Endothelial cell of umbilical vein (primary cell): ENCODE measurements around the gene RPL23. TPM values are rescaled to one million over a fixed set of nuclear protein-coding genes. Genes with fewer than 3 reads are reported as not detected.

Source experiments
- BruUV-seq: library from RNA; stranded (reverse); fragments of 400-500 nt; replicated peaks from 2 replicates; lab custom pipeline; 2021; lab: Mats Ljungman, UMichigan
- CTCF ChIA-PET: fragments of 300-600, 350-600 bp; sonication (Branson Sonifier 250); formaldehyde crosslinking; loops from one replicate; lab custom pipeline; 2021; ENCODE audit warnings: antibody characterized with exemption, inconsistent platforms; lab: Charles Lee
- POLR2A ChIA-PET: fragments of 300-600, 350-600 bp; sonication (Branson Sonifier 250); formaldehyde crosslinking; loops from one replicate; lab custom pipeline; 2021; ENCODE audit warnings: antibody characterized with exemption, inconsistent platforms; lab: Charles Lee
- DNase-seq: peaks from one replicate; pipeline ENCODE4 v3.0.0-alpha.2; 2011; ENCODE audit warnings: low read depth, low spot score
- FAIRE-seq: peaks from 2 replicates; lab custom pipeline; 2011; peaks lifted over from hg19 to GRCh38; lab: Jason Lieb, UNC
- H2AFZ ChIP-seq: 2 replicates; pipeline ENCODE4 v1.6.0; 2012; ENCODE audit warnings: low read depth, low read length, control low read depth, inconsistent platforms
- H3K27ac ChIP-seq: 2 replicates; pipeline ENCODE4 v1.5.1; 2011; ENCODE audit warnings: low read depth, mild to moderate bottlenecking, control low read depth, low read length, moderate library complexity; ENCODE audit not compliant: insufficient read depth
- H3K27me3 ChIP-seq, 2 experiments: 2 replicates each; pipeline versions ENCODE4 v1.6.0 to v1.6.1; 2011; ENCODE audit warnings: low read length in 2 of 2, mixed read lengths in 1 of 2; ENCODE audit not compliant: control insufficient read depth in 2 of 2, insufficient read depth in 2 of 2
- H3K36me3 ChIP-seq, 2 experiments: 2 replicates in 1 of 2; 3 replicates in 1 of 2; pipeline ENCODE4 v1.5.1; 2011; ENCODE audit warnings: low read length in 2 of 2, mild to moderate bottlenecking in 1 of 2, moderate library complexity in 1 of 2; ENCODE audit not compliant: control insufficient read depth in 2 of 2, insufficient read depth in 2 of 2; ENCODE audit errors: extremely low read depth in 1 of 2
- H3K4me1 ChIP-seq: 3 replicates; pipeline ENCODE4 v1.5.1; 2011; ENCODE audit warnings: mild to moderate bottlenecking, low read length; ENCODE audit not compliant: control insufficient read depth, insufficient read depth; ENCODE audit errors: extremely low read depth
- H3K4me2 ChIP-seq: 2 replicates; pipeline ENCODE4 v1.6.1; 2011; ENCODE audit warnings: low read length, control low read depth, mixed read lengths; ENCODE audit not compliant: insufficient read depth
- H3K4me3 ChIP-seq, 3 experiments: fragments of 200-600 bp in 1 of 3; sonication (generic), shearing (Covaris generic) in 1 of 3; replicated peaks in 1 of 3; 2 replicates each; pipeline ENCODE4 v1.5.1; 2011 to 2016; ENCODE audit warnings: control low read depth in 3 of 3, low read length in 3 of 3, mild to moderate bottlenecking in 2 of 3, inconsistent platforms in 1 of 3, low read depth in 1 of 3, moderate library complexity in 1 of 3; ENCODE audit not compliant: insufficient read depth in 1 of 3
- H3K79me2 ChIP-seq: 2 replicates; pipeline ENCODE4 v1.6.0; 2012; ENCODE audit warnings: low read length, inconsistent platforms; ENCODE audit not compliant: control insufficient read depth, insufficient read depth
- H3K9ac ChIP-seq: replicated peaks from 2 replicates; pipeline ENCODE3; 2011; ENCODE audit warnings: low read length, control low read depth; ENCODE audit not compliant: insufficient read depth; ENCODE audit errors: extremely low read depth
- H3K9me1 ChIP-seq: replicated peaks from 3 replicates; pipeline ENCODE4 v1.6.0; 2011; ENCODE audit warnings: mild to moderate bottlenecking, low read length; ENCODE audit not compliant: control insufficient read depth, insufficient read depth; ENCODE audit errors: extremely low read depth
- H3K9me3 ChIP-seq: replicated peaks from 2 replicates; pipeline ENCODE4 v1.5.1; 2012; ENCODE audit warnings: low read length, inconsistent platforms; ENCODE audit not compliant: control insufficient read depth, insufficient read depth
- H4K20me1 ChIP-seq: replicated peaks from 2 replicates; pipeline ENCODE3; 2011; ENCODE audit warnings: mild to moderate bottlenecking, low read length; ENCODE audit not compliant: control insufficient read depth, insufficient read depth; ENCODE audit errors: extremely low read depth
- EZH2 ChIP-seq: IDR thresholded peaks from 2 replicates; pipeline ENCODE4 v1.6.1; 2012; ENCODE audit warnings: borderline replicate concordance, low read depth, mild to moderate bottlenecking, moderate library complexity, low read length, inconsistent platforms; ENCODE audit not compliant: severe bottlenecking
- FOS ChIP-seq: IDR thresholded peaks from 2 replicates; pipeline ENCODE4 v1.6.1; 2011; ENCODE audit warnings: mild to moderate bottlenecking, low read length, moderate library complexity, borderline replicate concordance; ENCODE audit not compliant: insufficient read depth
- GATA2 ChIP-seq: IDR thresholded peaks from 2 replicates; pipeline ENCODE4 v1.7.0; 2011; ENCODE audit warnings: low read depth, mild to moderate bottlenecking, moderate library complexity, mixed read lengths, low read length; ENCODE audit not compliant: insufficient read length, insufficient read depth
- JUN ChIP-seq: IDR thresholded peaks from 2 replicates; pipeline ENCODE4 v1.6.1; 2011; ENCODE audit warnings: borderline replicate concordance, low read depth; ENCODE audit not compliant: insufficient read length, insufficient read depth
- MYC ChIP-seq: IDR thresholded peaks from one replicate; pipeline ENCODE4 v1.6.1; 2011; ENCODE audit warnings: mild to moderate bottlenecking, low read depth, low read length
- POLR2A ChIP-seq: IDR thresholded peaks from 2 replicates; pipeline ENCODE4 v1.6.1; 2012; ENCODE audit warnings: low read depth, mild to moderate bottlenecking, control low read depth, low read length
- POLR2AphosphoS5 ChIP-seq: IDR thresholded peaks from 2 replicates; pipeline ENCODE4 v1.6.1; 2012; ENCODE audit warnings: low read depth, mild to moderate bottlenecking, control low read depth, low read length, moderate library complexity; ENCODE audit not compliant: insufficient read depth
- dilution Hi-C: fragments of 300-500 bp; cut with MboI; formaldehyde crosslinking; loops from one replicate; pipeline ENCODE4 v1.15.0; 2019; ENCODE audit warnings: low sequenced_read_pairs; ENCODE audit not compliant: extremely low pct_ligation_motif_present
- intact Hi-C: fragments of 100-400 bp; cut with micrococcal nuclease; formaldehyde crosslinking; loops from one replicate; pipeline ENCODE4 v1.10.0; 2022
- polyA plus RNA-seq, 4 experiments: library from polyadenylated mRNA; depleted of rRNA in 3 of 4; stranded (reverse) in 3 of 4; unstranded in 1 of 4; fragments of >200 nt; gene quantifications; 2 replicates each; pipeline versions ENCODE4 v1.2.1 to v1.2.3, GENCODE V29; 2011 to 2012; ENCODE audit warnings: missing spikeins in 1 of 4
- total RNA-seq: library from RNA; stranded (reverse); gene quantifications from 2 replicates; pipeline ENCODE4 v1.2.3, GENCODE V29; 2021
- TF ChIP-seq, protein P1 (sequence below): IDR thresholded peaks from 2 replicates; pipeline ENCODE4 v1.6.1; 2011; ENCODE audit not compliant: insufficient read depth, insufficient read length
- TF ChIP-seq, protein P2 (sequence below), 2 donors: IDR thresholded peaks; 1 replicate in 1 of 2; 2 replicates in 1 of 2; pipeline ENCODE4 v1.5.1; 2011; ENCODE audit warnings: low read length in 2 of 2, mild to moderate bottlenecking in 2 of 2, moderate library complexity in 2 of 2, control low read depth in 1 of 2, inconsistent platforms in 1 of 2, low read depth in 1 of 2; ENCODE audit not compliant: insufficient read depth in 1 of 2; ENCODE audit errors: extremely low read depth in 1 of 2

RPL23 gene
- total and polyA plus RNA-seq, 2 donors (not counting 3 experiments of a cell fraction or from before 2014, with no cell fraction given), result 1,292 to 1,847 TPM

DNA sequence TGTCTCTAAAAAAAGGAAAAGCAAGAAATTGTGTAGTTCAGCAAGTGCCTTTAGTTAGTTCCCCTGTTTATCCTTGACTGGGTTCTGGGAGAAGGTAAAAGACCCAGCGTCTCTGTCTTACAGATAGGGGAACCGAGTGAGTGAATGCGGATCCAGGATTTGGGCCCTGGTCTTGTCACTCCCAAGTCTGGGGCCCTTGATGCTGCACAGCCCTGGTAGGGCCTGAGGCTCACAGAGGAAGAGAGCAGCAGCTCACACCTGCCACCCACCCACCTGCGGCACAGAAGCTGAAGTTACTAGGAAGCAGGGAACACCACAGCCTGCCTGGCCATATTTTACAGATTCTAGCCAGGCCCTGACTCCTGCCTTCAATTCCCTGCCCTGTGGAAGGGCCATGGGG lies 38.6 kb upstream of the RPL23 start:
- ChIA-PET CTCF (interaction anchor here (1.0 to 1.5 kb wide), 3 partner anchors 9 to 91 kb away, joined by 3 read pairs; no protein-coding TSS in a partner anchor), POLR2A (interaction anchor here (0.7 kb wide), 2 partner anchors 12 to 49 kb away, joined by 3 read pairs; no protein-coding TSS in a partner anchor)
- H3K27ac ChIP-seq, result no peak overlapping the region
- H3K9me3 ChIP-seq, result no peaks in the 10 kb centered on the region
- no peaks in the 10 kb centered on the region for H3K9me1 ChIP-seq
- peaks cover 26% of the 10 kb centered on the region for H3K4me1 ChIP-seq
- no peak overlapping the region for H3K4me3 ChIP-seq
- H3K27me3 ChIP-seq, result no peaks in the 10 kb centered on the region
- peaks cover 27% of the 10 kb centered on the region for H3K79me2 ChIP-seq
- DNase-seq (no peak), FAIRE-seq (no peak)
- H4K20me1 ChIP-seq, result no peaks in the 10 kb centered on the region
- TF ChIP-seq FOS (no peak), GATA2 (no peak), MYC (no peak), POLR2A (no peak), EZH2 (no peak), POLR2AphosphoS5 (no peak), JUN (no peak)
- TF ChIP-seq, protein P1, sequence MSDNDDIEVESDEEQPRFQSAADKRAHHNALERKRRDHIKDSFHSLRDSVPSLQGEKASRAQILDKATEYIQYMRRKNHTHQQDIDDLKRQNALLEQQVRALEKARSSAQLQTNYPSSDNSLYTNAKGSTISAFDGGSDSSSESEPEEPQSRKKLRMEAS, result no peak
- TF ChIP-seq, protein P2, sequence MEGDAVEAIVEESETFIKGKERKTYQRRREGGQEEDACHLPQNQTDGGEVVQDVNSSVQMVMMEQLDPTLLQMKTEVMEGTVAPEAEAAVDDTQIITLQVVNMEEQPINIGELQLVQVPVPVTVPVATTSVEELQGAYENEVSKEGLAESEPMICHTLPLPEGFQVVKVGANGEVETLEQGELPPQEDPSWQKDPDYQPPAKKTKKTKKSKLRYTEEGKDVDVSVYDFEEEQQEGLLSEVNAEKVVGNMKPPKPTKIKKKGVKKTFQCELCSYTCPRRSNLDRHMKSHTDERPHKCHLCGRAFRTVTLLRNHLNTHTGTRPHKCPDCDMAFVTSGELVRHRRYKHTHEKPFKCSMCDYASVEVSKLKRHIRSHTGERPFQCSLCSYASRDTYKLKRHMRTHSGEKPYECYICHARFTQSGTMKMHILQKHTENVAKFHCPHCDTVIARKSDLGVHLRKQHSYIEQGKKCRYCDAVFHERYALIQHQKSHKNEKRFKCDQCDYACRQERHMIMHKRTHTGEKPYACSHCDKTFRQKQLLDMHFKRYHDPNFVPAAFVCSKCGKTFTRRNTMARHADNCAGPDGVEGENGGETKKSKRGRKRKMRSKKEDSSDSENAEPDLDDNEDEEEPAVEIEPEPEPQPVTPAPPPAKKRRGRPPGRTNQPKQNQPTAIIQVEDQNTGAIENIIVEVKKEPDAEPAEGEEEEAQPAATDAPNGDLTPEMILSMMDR (IDR thresholded peaks at IDR 0.05; ENCODE audit: extremely low read depth in 1 of 2, insufficient read depth in 1 of 2, low read depth in 1 of 2, low read length in 2 of 2), result no peak
- intact Hi-C loops (no loop called here), dilution Hi-C loops (no loop called here)
- H3K4me2 ChIP-seq, result no peak overlapping the region
- H3K36me3 ChIP-seq, result peaks cover 9 to 43% of the 10 kb centered on the region in 2 experiments
- H3K9ac ChIP-seq, result no peak overlapping the region
- no peak overlapping the region for H2AFZ ChIP-seq
- no TSS peak for BruUV-seq
